Measurements from ENCODE around the gene HDAC4.

Gene HDAC4

GRCh38 chr2:239271882-239272281 lies 128.9 kb downstream of the HDAC4 start:
- H3K4me2 ChIP-seq (ENCODE audit: low read length): no peak overlapping the region
- DNase-seq: no peak
- no peak overlapping the region for H3K18ac ChIP-seq (ENCODE audit: low read length)
- H3K79me1 ChIP-seq (ENCODE audit: low read length): peaks cover 9% of the 10 kb centered on the region
- H4K91ac ChIP-seq (ENCODE audit: low read depth, low read length): no peak overlapping the region
- H4K12ac ChIP-seq (ENCODE audit: low read depth, low read length): no peak overlapping the region
- H3K9me3 ChIP-seq (ENCODE audit: insufficient read depth, low read depth, low read length): no peaks in the 10 kb centered on the region
- no peak overlapping the region for H4K8ac ChIP-seq (ENCODE audit: low read depth, low read length)
- H2BK5ac ChIP-seq (ENCODE audit: low read depth, low read length, poor library complexity): no peak overlapping the region
- H2AK5ac ChIP-seq (ENCODE audit: low read length): no peak overlapping the region
- no peak overlapping the region for H3K14ac ChIP-seq (ENCODE audit: low read length)
- H3K27me3 ChIP-seq (ENCODE audit: insufficient read depth, low read length): no peaks in the 10 kb centered on the region
- WGBS (ENCODE audit: extremely low coverage, insufficient coverage, insufficient read length): no CpG with 5 or more reads among the region's 5 CpGs
- no peak overlapping the region for H3K4ac ChIP-seq (ENCODE audit: low read depth, low read length)
- H3K4me3 ChIP-seq (ENCODE audit: low read depth, low read length): no peak overlapping the region
- H2AFZ ChIP-seq (ENCODE audit: insufficient read depth, low read length, poor library complexity): no peak overlapping the region
- H3K36me3 ChIP-seq (ENCODE audit: control insufficient read depth in 1 of 2, insufficient read depth in 2 of 2, low read length in 2 of 2): no peaks in the 10 kb centered on the region
- H2BK12ac ChIP-seq (ENCODE audit: low read length): no peak overlapping the region
- no peak overlapping the region for H3K9ac ChIP-seq (ENCODE audit: low read length)
- H3K23ac ChIP-seq (ENCODE audit: low read length): no peak overlapping the region
- H3K79me2 ChIP-seq (ENCODE audit: control insufficient read depth, insufficient read depth, low read length, poor library complexity): peaks cover 2% of the 10 kb centered on the region
- H3K4me1 ChIP-seq (ENCODE audit: control insufficient read depth in 1 of 2, insufficient read depth in 2 of 2, low read length in 2 of 2): peaks cover 18 to 20% of the 10 kb centered on the region in 2 experiments
- H2BK120ac ChIP-seq (ENCODE audit: insufficient read depth, low read length, poor library complexity): no peak overlapping the region
- H3K27ac ChIP-seq (ENCODE audit: low read depth, low read length): no peak overlapping the region

- Histone ChIP-seq H3K79me1 (ENCODE audit: low read length) (peaks cover 12% of the 10 kb centered on the region), H3K23ac (ENCODE audit: low read length) (no peak overlapping the region), H4K91ac (ENCODE audit: low read depth, low read length) (no peak overlapping the region), H3K79me2 (ENCODE audit: control insufficient read depth, insufficient read depth, low read length, poor library complexity) (peaks cover 1% of the 10 kb centered on the region), H3K18ac (ENCODE audit: low read length) (no peak overlapping the region), H2AK5ac (ENCODE audit: low read length) (no peak overlapping the region), H3K4me1 (ENCODE audit: control insufficient read depth in 1 of 2, insufficient read depth in 2 of 2, low read length in 2 of 2) (peaks cover 19 to 20% of the 10 kb centered on the region in 2 experiments), H3K4me3 (ENCODE audit: low read depth, low read length) (no peak overlapping the region), H4K12ac (ENCODE audit: low read depth, low read length) (no peak overlapping the region), H3K14ac (ENCODE audit: low read length) (no peak overlapping the region), H2BK5ac (ENCODE audit: low read depth, low read length, poor library complexity) (no peak overlapping the region), H3K27me3 (ENCODE audit: insufficient read depth, low read length) (no peaks in the 10 kb centered on the region), H3K9ac (ENCODE audit: low read length) (no peak overlapping the region), H3K9me3 (ENCODE audit: insufficient read depth, low read depth, low read length) (no peaks in the 10 kb centered on the region), H3K4ac (ENCODE audit: low read depth, low read length) (no peak overlapping the region), H2BK120ac (ENCODE audit: insufficient read depth, low read length, poor library complexity) (no peak overlapping the region), H3K27ac (ENCODE audit: low read depth, low read length) (no peak overlapping the region), H3K36me3 (ENCODE audit: control insufficient read depth in 1 of 2, insufficient read depth in 2 of 2, low read length in 2 of 2) (no peaks in the 10 kb centered on the region), H3K4me2 (ENCODE audit: low read length) (no peak overlapping the region), H2AFZ (ENCODE audit: insufficient read depth, low read length, poor library complexity) (no peak overlapping the region), H2BK12ac (ENCODE audit: low read length) (no peak overlapping the region), H4K8ac (ENCODE audit: low read depth, low read length) (no peak overlapping the region)
- no peak for DNase-seq
- WGBS (ENCODE audit: extremely low coverage, insufficient coverage, insufficient read length): no CpG with 5 or more reads among the region's 11 CpGs
These were observed 129.3 kb downstream of the HDAC4 start for GRCh38 chr2:239271471-239271870.

GRCh38 chr2:239269916-239270315 lies 130.9 kb downstream of the HDAC4 start:
- H3K4ac ChIP-seq (ENCODE audit: low read depth, low read length): no peak overlapping the region
- H2BK120ac ChIP-seq (ENCODE audit: insufficient read depth, low read length, poor library complexity): no peak overlapping the region
- no peak overlapping the region for H3K18ac ChIP-seq (ENCODE audit: low read length)
- no peak overlapping the region for H3K9ac ChIP-seq (ENCODE audit: low read length)
- no peaks in the 10 kb centered on the region for H3K36me3 ChIP-seq (ENCODE audit: control insufficient read depth in 1 of 2, insufficient read depth in 2 of 2, low read length in 2 of 2)
- no peak overlapping the region for H4K91ac ChIP-seq (ENCODE audit: low read depth, low read length)
- H2AK5ac ChIP-seq (ENCODE audit: low read length): peak overlapping the region; percentile 16
- peaks cover 12% of the 10 kb centered on the region for H3K79me1 ChIP-seq (ENCODE audit: low read length)
- H3K23ac ChIP-seq (ENCODE audit: low read length): no peak overlapping the region
- H4K12ac ChIP-seq (ENCODE audit: low read depth, low read length): no peak overlapping the region
- no peak overlapping the region for H2BK12ac ChIP-seq (ENCODE audit: low read length)
- peaks cover 20 to 22% of the 10 kb centered on the region in 2 experiments for H3K4me1 ChIP-seq (ENCODE audit: control insufficient read depth in 1 of 2, insufficient read depth in 2 of 2, low read length in 2 of 2)
- H3K4me3 ChIP-seq (ENCODE audit: low read depth, low read length): no peak overlapping the region
- no peak overlapping the region for H2AFZ ChIP-seq (ENCODE audit: insufficient read depth, low read length, poor library complexity)
- no CpG with 5 or more reads among the region's 10 CpGs for WGBS (ENCODE audit: extremely low coverage, insufficient coverage, insufficient read length)
- no peak overlapping the region for H3K14ac ChIP-seq (ENCODE audit: low read length)
- H3K27me3 ChIP-seq (ENCODE audit: insufficient read depth, low read length): no peaks in the 10 kb centered on the region
- H3K9me3 ChIP-seq (ENCODE audit: insufficient read depth, low read depth, low read length): no peaks in the 10 kb centered on the region
- H4K8ac ChIP-seq (ENCODE audit: low read depth, low read length): no peak overlapping the region
- H3K27ac ChIP-seq (ENCODE audit: low read depth, low read length): no peak overlapping the region
- H3K4me2 ChIP-seq (ENCODE audit: low read length): no peak overlapping the region
- no peaks in the 10 kb centered on the region for H3K79me2 ChIP-seq (ENCODE audit: control insufficient read depth, insufficient read depth, low read length, poor library complexity)
- H2BK5ac ChIP-seq (ENCODE audit: low read depth, low read length, poor library complexity): no peak overlapping the region
- no peak for DNase-seq

GRCh38 chr2:239269173-239269885 lies 131.5 kb downstream of the HDAC4 start:
- H3K23ac ChIP-seq (ENCODE audit: low read length): no peak overlapping the region
- WGBS (ENCODE audit: extremely low coverage, insufficient coverage, insufficient read length): no CpG with 5 or more reads among the region's 10 CpGs
- H3K27ac ChIP-seq (ENCODE audit: low read depth, low read length): no peak overlapping the region

More at GRCh38 chr2:239269173-239269885, 131.5 kb downstream of the HDAC4 start:
- Histone ChIP-seq H3K4me2 (ENCODE audit: low read length) (no peak overlapping the region), H3K27me3 (ENCODE audit: insufficient read depth, low read length) (no peaks in the 10 kb centered on the region), H2AFZ (ENCODE audit: insufficient read depth, low read length, poor library complexity) (no peak overlapping the region), H3K4ac (ENCODE audit: low read depth, low read length) (no peak overlapping the region), H3K79me2 (ENCODE audit: control insufficient read depth, insufficient read depth, low read length, poor library complexity) (no peaks in the 10 kb centered on the region), H2BK12ac (ENCODE audit: low read length) (no peak overlapping the region), H4K91ac (ENCODE audit: low read depth, low read length) (no peak overlapping the region), H2BK120ac (ENCODE audit: insufficient read depth, low read length, poor library complexity) (no peak overlapping the region), H4K12ac (ENCODE audit: low read depth, low read length) (no peak overlapping the region), H2BK5ac (ENCODE audit: low read depth, low read length, poor library complexity) (no peak overlapping the region), H3K4me3 (ENCODE audit: low read depth, low read length) (no peak overlapping the region), H4K8ac (ENCODE audit: low read depth, low read length) (no peak overlapping the region), H3K18ac (ENCODE audit: low read length) (no peak overlapping the region), H3K36me3 (ENCODE audit: control insufficient read depth in 1 of 2, insufficient read depth in 2 of 2, low read length in 2 of 2) (no peaks in the 10 kb centered on the region), H3K9ac (ENCODE audit: low read length) (no peak overlapping the region), H3K79me1 (ENCODE audit: low read length) (peaks cover 12% of the 10 kb centered on the region), H3K9me3 (ENCODE audit: insufficient read depth, low read depth, low read length) (no peaks in the 10 kb centered on the region), H3K14ac (ENCODE audit: low read length) (no peak overlapping the region), H2AK5ac (ENCODE audit: low read length) (no peak overlapping the region), H3K4me1 (ENCODE audit: control insufficient read depth in 1 of 2, insufficient read depth in 2 of 2, low read length in 2 of 2) (peaks cover 20 to 22% of the 10 kb centered on the region in 2 experiments)
- no peak for DNase-seq
